Nephron progenitor cell (in vitro differentiated cells): Measurements from ENCODE around the gene RYR3.

Source experiments
- DNase-seq: peaks from one replicate; pipeline ENCODE4 v3.0.0; 2021
- H3K27ac Mint-ChIP-seq: 2 replicates; pipeline ENCODE4 v1.8.0; 2021; ENCODE audit warnings: mild to moderate bottlenecking, moderate library complexity, mixed read lengths
- H3K27me3 Mint-ChIP-seq: 2 replicates; pipeline ENCODE4 v1.8.0; 2021; ENCODE audit warnings: mild to moderate bottlenecking, low read depth, mixed read lengths; ENCODE audit not compliant: poor library complexity
- H3K36me3 Mint-ChIP-seq: 2 replicates; pipeline ENCODE4 v1.8.0; 2021; ENCODE audit warnings: low read depth, mixed read lengths
- H3K4me1 Mint-ChIP-seq: 2 replicates; pipeline ENCODE4 v1.8.0; 2021; ENCODE audit warnings: mixed read lengths
- H3K4me3 Mint-ChIP-seq: 2 replicates; pipeline ENCODE4 v1.8.0; 2021; ENCODE audit warnings: mild to moderate bottlenecking, moderate library complexity, mixed read lengths
- H3K9me3 Mint-ChIP-seq: 2 replicates; pipeline ENCODE4 v1.8.0; 2021; ENCODE audit warnings: mild to moderate bottlenecking, moderate library complexity, mixed read lengths
- TF ChIP-seq, protein P1 (sequence below): fragments of 200-600 bp; sonication (generic); IDR thresholded peaks from 2 replicates; pipeline ENCODE4 v1.5.0; 2021; ENCODE audit warnings: antibody characterized with exemption

The RYR3 gene

DNA sequence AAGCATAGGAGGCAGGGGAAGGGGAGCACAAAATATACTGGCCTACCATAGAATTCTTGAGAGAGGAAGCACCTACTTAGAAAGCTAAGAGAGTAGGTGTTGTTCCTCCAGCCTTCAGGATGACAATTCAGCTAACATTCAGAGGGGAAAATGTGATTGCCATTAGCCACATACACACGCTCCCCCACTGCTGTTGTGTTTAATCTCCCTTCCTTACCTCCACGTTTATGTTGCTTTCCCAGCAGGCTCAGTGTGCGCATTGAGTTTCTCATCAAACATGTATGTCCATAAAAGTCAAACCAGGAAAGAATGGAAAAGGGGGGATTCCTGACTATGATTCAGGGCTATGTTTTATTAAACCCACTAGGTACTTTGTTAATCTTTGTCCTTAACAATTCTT is 512.4 kb downstream of the RYR3 start:
- Mint-ChIP-seq H3K9me3 (no peaks in the 10 kb centered on the region), H3K36me3 (no peaks in the 10 kb centered on the region), H3K27me3 (peaks cover 10% of the 10 kb centered on the region), H3K4me3 (no peak overlapping the region), H3K4me1 (no peaks in the 10 kb centered on the region), H3K27ac (no peak overlapping the region)
- TF ChIP-seq, protein P1, sequence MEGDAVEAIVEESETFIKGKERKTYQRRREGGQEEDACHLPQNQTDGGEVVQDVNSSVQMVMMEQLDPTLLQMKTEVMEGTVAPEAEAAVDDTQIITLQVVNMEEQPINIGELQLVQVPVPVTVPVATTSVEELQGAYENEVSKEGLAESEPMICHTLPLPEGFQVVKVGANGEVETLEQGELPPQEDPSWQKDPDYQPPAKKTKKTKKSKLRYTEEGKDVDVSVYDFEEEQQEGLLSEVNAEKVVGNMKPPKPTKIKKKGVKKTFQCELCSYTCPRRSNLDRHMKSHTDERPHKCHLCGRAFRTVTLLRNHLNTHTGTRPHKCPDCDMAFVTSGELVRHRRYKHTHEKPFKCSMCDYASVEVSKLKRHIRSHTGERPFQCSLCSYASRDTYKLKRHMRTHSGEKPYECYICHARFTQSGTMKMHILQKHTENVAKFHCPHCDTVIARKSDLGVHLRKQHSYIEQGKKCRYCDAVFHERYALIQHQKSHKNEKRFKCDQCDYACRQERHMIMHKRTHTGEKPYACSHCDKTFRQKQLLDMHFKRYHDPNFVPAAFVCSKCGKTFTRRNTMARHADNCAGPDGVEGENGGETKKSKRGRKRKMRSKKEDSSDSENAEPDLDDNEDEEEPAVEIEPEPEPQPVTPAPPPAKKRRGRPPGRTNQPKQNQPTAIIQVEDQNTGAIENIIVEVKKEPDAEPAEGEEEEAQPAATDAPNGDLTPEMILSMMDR: no peak
- no peak for DNase-seq

DNA sequence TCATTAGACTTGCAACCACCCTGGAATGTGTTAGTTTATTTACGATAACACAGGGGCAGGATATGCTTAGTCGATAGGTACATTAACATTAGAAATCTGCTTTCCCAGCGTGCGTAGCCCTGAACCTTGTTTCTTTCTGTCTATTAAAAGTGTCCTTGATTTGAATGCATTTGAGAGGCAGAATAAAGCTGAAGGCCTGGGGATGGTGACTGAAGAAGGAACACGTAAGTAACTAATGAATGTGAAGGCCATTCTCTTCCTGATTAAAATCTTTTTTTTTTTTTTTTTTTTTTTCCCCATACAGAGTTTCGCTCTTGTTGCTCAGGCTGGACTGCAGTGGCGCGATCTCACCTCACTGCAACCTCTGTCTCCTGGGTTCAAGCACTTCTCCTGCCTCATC is 514.7 kb downstream of the RYR3 start:
- H3K27ac Mint-ChIP-seq: no peak overlapping the region
- no peak overlapping the region for H3K4me3 Mint-ChIP-seq
- peaks cover 4% of the 10 kb centered on the region for H3K27me3 Mint-ChIP-seq
- no peaks in the 10 kb centered on the region for H3K4me1 Mint-ChIP-seq
- H3K36me3 Mint-ChIP-seq: no peaks in the 10 kb centered on the region
- H3K9me3 Mint-ChIP-seq: peaks cover 15% of the 10 kb centered on the region
- TF ChIP-seq, protein P1: no peak
- no peak for DNase-seq

DNA sequence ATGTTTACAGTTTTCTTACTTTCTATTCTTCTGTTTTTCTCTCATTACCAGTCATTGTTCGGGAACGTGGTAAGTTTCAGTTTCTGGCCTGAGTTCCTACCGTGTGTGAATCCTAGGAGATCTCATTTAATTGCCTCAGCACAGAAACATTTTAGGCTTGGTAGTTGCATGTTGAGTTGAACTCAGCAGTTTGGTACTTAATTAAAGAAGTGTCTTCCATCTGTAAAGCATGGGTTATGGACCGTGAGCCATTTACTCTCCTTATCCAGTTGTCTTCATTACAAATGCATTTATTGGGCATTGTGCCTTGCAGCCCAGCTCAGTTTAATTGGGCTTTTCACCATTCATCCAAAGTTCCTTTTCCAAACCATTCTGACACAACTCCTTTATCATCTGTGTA is 515.4 kb downstream of the RYR3 start:
- Mint-ChIP-seq H3K4me1 (no peaks in the 10 kb centered on the region), H3K27ac (no peak overlapping the region), H3K4me3 (no peak overlapping the region), H3K36me3 (no peaks in the 10 kb centered on the region), H3K27me3 (peaks cover 4% of the 10 kb centered on the region), H3K9me3 (peaks cover 15% of the 10 kb centered on the region)
- TF ChIP-seq, protein P1: no peak
- no peak for DNase-seq

DNA sequence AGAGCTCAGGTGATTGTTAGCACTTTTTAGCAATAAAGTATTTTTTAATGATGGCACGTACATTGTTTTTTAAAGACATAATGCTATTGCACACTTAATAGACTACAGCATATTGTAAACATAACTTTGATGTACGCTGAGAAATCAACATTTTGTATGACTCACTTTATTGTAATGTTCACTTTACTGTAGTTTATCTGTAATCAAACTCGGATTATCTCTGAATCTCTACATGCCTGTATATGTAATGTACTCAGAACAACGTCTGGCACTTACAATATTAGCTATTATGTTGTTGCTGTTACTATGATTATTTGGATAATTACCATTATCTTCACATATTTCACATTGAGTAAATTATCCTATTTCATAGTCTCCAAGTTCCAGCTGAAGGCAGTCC is 519.6 kb downstream of the RYR3 start:
- H3K27me3 Mint-ChIP-seq: no peaks in the 10 kb centered on the region
- H3K36me3 Mint-ChIP-seq: no peaks in the 10 kb centered on the region
- no peak for DNase-seq
- peaks cover 15% of the 10 kb centered on the region for H3K9me3 Mint-ChIP-seq
- no peak overlapping the region for H3K4me3 Mint-ChIP-seq
- H3K4me1 Mint-ChIP-seq: peaks cover 7% of the 10 kb centered on the region
- no peak overlapping the region for H3K27ac Mint-ChIP-seq
- TF ChIP-seq, protein P1: no peak

DNA sequence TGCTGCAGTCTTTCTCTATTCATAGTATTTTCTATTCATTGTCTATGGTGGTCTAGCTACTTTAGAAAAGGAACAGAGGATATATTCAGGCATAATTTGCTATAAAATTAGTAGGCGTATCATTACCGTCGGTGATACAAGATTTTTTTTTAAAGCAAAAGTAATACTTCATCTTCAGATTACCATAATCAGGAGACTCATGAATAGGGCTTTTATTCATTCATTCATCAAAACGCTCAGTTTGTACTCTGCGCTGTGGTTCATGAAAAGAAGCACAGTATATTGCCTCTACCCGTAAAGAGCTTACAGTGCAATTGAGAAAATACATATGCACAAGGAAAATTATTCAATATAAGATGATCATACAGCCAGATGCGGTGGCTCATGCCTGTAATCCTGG is 520.9 kb downstream of the RYR3 start:
- Mint-ChIP-seq H3K36me3 (no peaks in the 10 kb centered on the region), H3K27me3 (no peaks in the 10 kb centered on the region), H3K4me3 (no peak overlapping the region), H3K4me1 (peaks cover 12% of the 10 kb centered on the region), H3K9me3 (peaks cover 15% of the 10 kb centered on the region), H3K27ac (no peak overlapping the region)
- no peak for DNase-seq
- TF ChIP-seq, protein P1: no peak

DNA sequence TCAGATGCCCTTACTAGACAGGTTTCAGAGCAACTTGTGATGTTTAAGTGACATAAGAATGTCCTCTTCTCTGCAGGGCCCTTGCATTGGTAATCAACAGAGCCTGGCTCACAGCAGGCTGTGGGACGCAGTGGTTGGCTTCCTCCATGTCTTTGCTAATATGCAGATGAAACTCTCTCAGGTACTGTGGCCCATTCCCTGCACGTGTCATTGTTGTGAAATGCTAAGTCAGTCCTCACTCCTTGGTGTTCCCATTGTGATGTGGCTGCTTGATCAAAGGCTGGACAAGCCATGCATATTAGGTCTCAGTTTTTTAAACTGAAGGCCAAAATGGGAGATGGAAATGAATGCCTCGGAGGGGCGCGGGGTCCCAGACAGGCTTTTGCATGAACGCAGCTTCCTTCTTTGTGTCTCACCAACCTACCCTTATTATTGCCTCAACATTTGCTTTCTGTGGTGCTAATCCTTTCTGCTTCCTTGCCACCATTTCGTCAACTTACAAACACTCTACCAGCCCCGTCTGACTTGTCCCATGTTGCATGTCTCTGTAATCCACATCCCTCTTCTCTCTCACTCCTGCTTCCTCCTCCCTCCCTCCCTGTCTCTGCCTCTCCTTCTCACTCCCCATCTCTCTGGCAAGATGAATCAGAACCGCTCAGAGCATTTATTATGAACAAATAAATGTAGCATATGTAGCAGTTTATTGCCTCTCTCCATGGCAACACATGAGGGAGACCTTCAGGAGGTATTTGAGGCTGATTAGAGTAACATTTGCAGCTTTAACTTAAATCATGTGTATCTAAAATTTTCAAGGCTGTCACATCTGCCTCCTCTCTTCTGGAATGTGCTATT is 524.4 kb downstream of the RYR3 start:
- DNase-seq: no peak
- peaks cover 5% of the 10 kb centered on the region for H3K36me3 Mint-ChIP-seq
- no peak overlapping the region for H3K27ac Mint-ChIP-seq
- H3K4me1 Mint-ChIP-seq: peaks cover 12% of the 10 kb centered on the region
- TF ChIP-seq, protein P1: no peak
- H3K9me3 Mint-ChIP-seq: no peaks in the 10 kb centered on the region
- no peak overlapping the region for H3K4me3 Mint-ChIP-seq
- peaks cover 2% of the 10 kb centered on the region for H3K27me3 Mint-ChIP-seq
